ENCODE data around the gene SHISAL2A. TPM values are rescaled to one million over a fixed set of nuclear protein-coding genes. Genes with fewer than 3 reads are reported as not detected.

The SHISAL2A gene
- total and polyA plus RNA-seq, 2 of the 13 experiments (the other 11 are each of a cell fraction or from before 2014, with no cell fraction given): not detected

DNA sequence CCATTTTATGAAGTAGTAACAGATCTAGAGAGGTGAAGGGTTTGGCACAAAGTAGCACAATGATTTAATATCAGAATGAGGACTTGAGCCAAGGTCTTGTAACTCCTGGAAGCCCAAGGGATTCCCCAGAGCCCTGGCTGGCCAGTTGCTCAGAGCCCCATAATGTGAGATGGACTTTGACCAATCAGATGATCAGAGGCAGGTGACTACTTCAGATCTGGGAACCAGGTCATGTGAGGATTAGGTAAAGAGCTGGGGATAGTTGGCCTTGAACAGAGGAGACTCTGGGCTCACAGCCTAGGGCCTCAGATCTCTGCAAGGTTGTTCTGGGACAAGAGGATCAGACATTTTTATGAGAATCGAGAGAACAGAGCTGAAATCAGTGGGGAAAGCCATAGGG, 18.9 kb downstream of the SHISAL2A start (continued):
- TF ChIP-seq ZNF780A (CRISPR knock-in tag; IDR thresholded peaks at IDR 0.05) (no peak), ZNF510 (CRISPR knock-in tag; IDR thresholded peaks at IDR 0.05; ENCODE audit: low read depth) (no peak), ZFP36L1 (CRISPR knock-in tag; IDR thresholded peaks at IDR 0.05) (no peak), ZNF558 (CRISPR knock-in tag; IDR thresholded peaks at IDR 0.05; ENCODE audit: borderline replicate concordance) (no peak), GATA4 (IDR thresholded peaks at IDR 0.05; ENCODE audit: borderline replicate concordance, low read depth) (no peak), ZC3H4 (CRISPR knock-in tag; IDR thresholded peaks at IDR 0.05; ENCODE audit: borderline replicate concordance) (no peak), KLF11 (CRISPR knock-in tag; IDR thresholded peaks at IDR 0.05) (no peak), FOSL1 (CRISPR knock-in tag; IDR thresholded peaks at IDR 0.05; ENCODE audit: borderline replicate concordance) (no peak), ZNF629 (CRISPR knock-in tag; conservative IDR thresholded peaks at IDR 0.05) (no peak), HNF4A (CRISPR knock-in tag; IDR thresholded peaks at IDR 0.05) (peak; percentile 98), FOXM1 (CRISPR knock-in tag; IDR thresholded peaks at IDR 0.05) (no peak), HOXA9 (CRISPR knock-in tag; IDR thresholded peaks at IDR 0.05; ENCODE audit: borderline replicate concordance) (no peak), ETV6 (CRISPR knock-in tag; conservative IDR thresholded peaks at IDR 0.05) (no peak), CBX5 (CRISPR knock-in tag; IDR thresholded peaks at IDR 0.05; ENCODE audit: borderline replicate concordance) (no peak)
- TF ChIP-seq, protein P1, sequence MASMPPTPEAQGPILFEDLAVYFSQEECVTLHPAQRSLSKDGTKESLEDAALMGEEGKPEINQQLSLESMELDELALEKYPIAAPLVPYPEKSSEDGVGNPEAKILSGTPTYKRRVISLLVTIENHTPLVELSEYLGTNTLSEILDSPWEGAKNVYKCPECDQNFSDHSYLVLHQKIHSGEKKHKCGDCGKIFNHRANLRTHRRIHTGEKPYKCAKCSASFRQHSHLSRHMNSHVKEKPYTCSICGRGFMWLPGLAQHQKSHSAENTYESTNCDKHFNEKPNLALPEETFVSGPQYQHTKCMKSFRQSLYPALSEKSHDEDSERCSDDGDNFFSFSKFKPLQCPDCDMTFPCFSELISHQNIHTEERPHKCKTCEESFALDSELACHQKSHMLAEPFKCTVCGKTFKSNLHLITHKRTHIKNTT (CRISPR knock-in tag; IDR thresholded peaks at IDR 0.05): no peak
- TF ChIP-seq, protein P2, sequence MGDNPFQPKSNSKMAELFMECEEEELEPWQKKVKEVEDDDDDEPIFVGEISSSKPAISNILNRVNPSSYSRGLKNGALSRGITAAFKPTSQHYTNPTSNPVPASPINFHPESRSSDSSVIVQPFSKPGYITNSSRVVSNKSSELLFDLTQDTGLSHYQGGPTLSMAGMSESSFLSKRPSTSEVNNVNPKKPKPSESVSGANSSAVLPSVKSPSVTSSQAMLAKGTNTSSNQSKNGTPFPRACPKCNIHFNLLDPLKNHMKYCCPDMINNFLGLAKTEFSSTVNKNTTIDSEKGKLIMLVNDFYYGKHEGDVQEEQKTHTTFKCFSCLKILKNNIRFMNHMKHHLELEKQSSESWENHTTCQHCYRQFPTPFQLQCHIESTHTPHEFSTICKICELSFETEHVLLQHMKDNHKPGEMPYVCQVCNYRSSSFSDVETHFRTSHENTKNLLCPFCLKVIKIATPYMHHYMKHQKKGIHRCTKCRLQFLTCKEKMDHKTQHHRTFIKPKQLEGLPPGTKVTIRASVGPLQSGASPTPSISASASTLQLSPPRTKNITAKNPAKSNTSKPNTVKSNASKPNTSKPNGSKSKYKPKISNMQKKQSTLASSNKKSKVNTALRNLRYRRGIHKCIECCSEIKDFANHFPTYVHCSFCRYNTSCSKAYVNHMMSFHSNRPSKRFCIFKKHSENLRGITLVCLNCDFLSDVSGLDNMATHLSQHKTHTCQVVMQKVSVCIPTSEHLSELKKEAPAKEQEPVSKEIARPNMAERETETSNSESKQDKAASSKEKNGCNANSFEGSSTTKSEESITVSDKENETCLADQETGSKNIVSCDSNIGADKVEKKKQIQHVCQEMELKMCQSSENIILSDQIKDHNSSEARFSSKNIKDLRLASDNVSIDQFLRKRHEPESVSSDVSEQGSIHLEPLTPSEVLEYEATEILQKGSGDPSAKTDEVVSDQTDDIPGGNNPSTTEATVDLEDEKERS (CRISPR knock-in tag; IDR thresholded peaks at IDR 0.05): no peak
- TF ChIP-seq, protein P3, sequence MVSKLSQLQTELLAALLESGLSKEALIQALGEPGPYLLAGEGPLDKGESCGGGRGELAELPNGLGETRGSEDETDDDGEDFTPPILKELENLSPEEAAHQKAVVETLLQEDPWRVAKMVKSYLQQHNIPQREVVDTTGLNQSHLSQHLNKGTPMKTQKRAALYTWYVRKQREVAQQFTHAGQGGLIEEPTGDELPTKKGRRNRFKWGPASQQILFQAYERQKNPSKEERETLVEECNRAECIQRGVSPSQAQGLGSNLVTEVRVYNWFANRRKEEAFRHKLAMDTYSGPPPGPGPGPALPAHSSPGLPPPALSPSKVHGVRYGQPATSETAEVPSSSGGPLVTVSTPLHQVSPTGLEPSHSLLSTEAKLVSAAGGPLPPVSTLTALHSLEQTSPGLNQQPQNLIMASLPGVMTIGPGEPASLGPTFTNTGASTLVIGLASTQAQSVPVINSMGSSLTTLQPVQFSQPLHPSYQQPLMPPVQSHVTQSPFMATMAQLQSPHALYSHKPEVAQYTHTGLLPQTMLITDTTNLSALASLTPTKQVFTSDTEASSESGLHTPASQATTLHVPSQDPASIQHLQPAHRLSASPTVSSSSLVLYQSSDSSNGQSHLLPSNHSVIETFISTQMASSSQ (IDR thresholded peaks at IDR 0.05; ENCODE audit: low read depth): no peak
- TF ChIP-seq, protein P3 (CRISPR knock-in tag; IDR thresholded peaks at IDR 0.05; ENCODE audit: borderline replicate concordance): no peak

Data from HepG2 (cell line).